Measurements from ENCODE around the gene PPP2R2D.

Gene PPP2R2D

DNA sequence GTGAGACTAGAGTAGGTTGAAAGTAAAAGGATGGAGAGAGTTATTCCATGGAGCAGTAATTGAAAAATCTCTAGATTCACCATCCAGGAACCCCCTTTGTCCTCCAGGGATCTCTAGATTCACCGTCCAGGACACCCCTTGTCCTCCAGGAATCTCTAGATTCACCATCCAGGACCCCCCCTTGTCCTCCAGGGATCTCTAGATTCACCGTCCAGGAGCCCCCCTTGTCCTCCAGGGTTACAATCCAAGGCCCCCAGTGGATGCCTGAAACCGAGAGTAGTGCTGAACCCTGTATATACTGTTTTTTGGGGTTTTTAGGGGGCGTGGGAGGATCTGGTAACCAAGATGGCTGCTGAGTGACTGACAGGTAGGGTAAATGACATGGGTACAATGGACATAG, 38.3 kb upstream of the PPP2R2D start:
- no peak for DNase-seq (ENCODE audit: low read depth, low spot score)
- no peaks in the 10 kb centered on the region for H3K36me3 ChIP-seq (ENCODE audit: insufficient read depth, low read length)
- H3K9ac ChIP-seq (ENCODE audit: insufficient read length), result no peak overlapping the region
- TF ChIP-seq EZH2 (IDR thresholded peaks at IDR 0.05), result no peak
- TF ChIP-seq FOXP2 (optimal IDR thresholded peaks at IDR 0.05; ENCODE audit: control extremely low read depth, extremely low read length, insufficient read depth), result no peak
- TF ChIP-seq POLR2AphosphoS5 (IDR thresholded peaks at IDR 0.05; ENCODE audit: borderline replicate concordance, low read depth, low read length), result no peak
- H3K27ac ChIP-seq, result no peak overlapping the region
- H3K9me3 ChIP-seq (ENCODE audit: low read depth, low read length), result no peaks in the 10 kb centered on the region
- H3K4me3 ChIP-seq, result no peak overlapping the region

GRCh38 chr10:131865223-131865917, 35.4 kb upstream of the PPP2R2D start:
- Histone ChIP-seq H3K9ac (ENCODE audit: insufficient read length) (no peak overlapping the region), H3K36me3 (ENCODE audit: insufficient read depth, low read length) (no peaks in the 10 kb centered on the region), H3K4me3 (no peak overlapping the region), H3K9me3 (ENCODE audit: low read depth, low read length) (no peaks in the 10 kb centered on the region), H3K27ac (no peak overlapping the region)
- no peak for DNase-seq (ENCODE audit: low read depth, low spot score)
- TF ChIP-seq FOXP2 (optimal IDR thresholded peaks at IDR 0.05; ENCODE audit: control extremely low read depth, extremely low read length, insufficient read depth) (no peak), EZH2 (IDR thresholded peaks at IDR 0.05) (no peak), POLR2AphosphoS5 (IDR thresholded peaks at IDR 0.05; ENCODE audit: borderline replicate concordance, low read depth, low read length) (no peak)

DNA sequence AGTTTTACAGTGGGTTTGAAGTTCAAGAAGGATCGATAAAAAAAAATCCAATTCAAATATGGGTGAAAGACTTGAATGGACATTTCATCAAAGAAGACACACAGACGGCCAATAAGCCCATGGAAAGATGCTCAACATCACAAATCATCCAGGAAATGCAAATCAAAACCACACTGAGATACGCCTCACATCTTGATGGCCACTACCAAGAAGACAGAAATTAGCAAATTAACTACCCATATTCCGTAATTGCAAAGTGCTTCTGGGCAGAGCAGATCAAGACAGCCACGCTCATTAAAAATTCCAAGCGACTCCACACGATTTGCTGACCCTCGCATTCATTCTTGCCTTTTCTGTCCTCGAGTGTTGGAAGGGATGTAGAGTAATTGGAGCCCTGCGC, 34.1 kb upstream of the PPP2R2D start:
- Histone ChIP-seq H3K9me3 (ENCODE audit: low read depth, low read length) (no peaks in the 10 kb centered on the region), H3K27ac (no peak overlapping the region), H3K36me3 (ENCODE audit: insufficient read depth, low read length) (no peaks in the 10 kb centered on the region), H3K4me3 (no peak overlapping the region), H3K9ac (ENCODE audit: insufficient read length) (no peak overlapping the region)
- TF ChIP-seq POLR2AphosphoS5 (IDR thresholded peaks at IDR 0.05; ENCODE audit: borderline replicate concordance, low read depth, low read length) (no peak), EZH2 (IDR thresholded peaks at IDR 0.05) (no peak), FOXP2 (optimal IDR thresholded peaks at IDR 0.05; ENCODE audit: control extremely low read depth, extremely low read length, insufficient read depth) (no peak)
- DNase-seq (ENCODE audit: low read depth, low spot score), result no peak

DNA sequence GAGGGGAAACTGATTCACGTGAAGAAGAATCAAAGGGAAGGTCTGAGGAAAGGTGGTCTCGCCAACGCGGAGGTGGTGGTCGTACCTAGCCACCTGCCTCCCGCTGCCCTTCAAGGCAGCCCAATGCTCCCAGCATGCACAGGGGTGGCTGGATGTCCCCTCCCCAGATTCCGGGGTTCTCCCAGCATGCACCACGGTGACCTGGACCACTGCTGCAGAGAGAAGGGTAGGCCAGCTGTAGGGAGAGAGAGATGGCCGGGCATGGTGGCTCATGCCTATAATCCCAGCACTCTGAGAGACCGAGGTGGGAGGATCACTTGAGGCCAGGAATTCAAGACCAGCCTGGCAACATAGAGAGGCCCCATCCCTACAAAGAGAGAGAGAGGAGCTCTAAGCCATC, 32.4 kb upstream of the PPP2R2D start:
- TF ChIP-seq FOXP2 (optimal IDR thresholded peaks at IDR 0.05; ENCODE audit: control extremely low read depth, extremely low read length, insufficient read depth) (no peak), POLR2AphosphoS5 (IDR thresholded peaks at IDR 0.05; ENCODE audit: borderline replicate concordance, low read depth, low read length) (no peak), EZH2 (IDR thresholded peaks at IDR 0.05) (no peak)

GRCh38 chr10:131869344-131869743, 31.5 kb upstream of the PPP2R2D start:
- H3K27ac ChIP-seq, result no peak overlapping the region

More for the DNA sequence above, 32.4 kb upstream of the PPP2R2D start:
- Histone ChIP-seq H3K9me3 (ENCODE audit: low read depth, low read length) (no peaks in the 10 kb centered on the region), H3K4me3 (no peak overlapping the region), H3K36me3 (ENCODE audit: insufficient read depth, low read length) (no peaks in the 10 kb centered on the region), H3K9ac (ENCODE audit: insufficient read length) (no peak overlapping the region), H3K27ac (no peak overlapping the region)
- DNase-seq (ENCODE audit: low read depth, low spot score), result no peak

GRCh38 chr10:131870411-131870810, 30.4 kb upstream of the PPP2R2D start:
- Histone ChIP-seq H3K4me3 (no peak overlapping the region), H3K36me3 (ENCODE audit: insufficient read depth, low read length) (no peaks in the 10 kb centered on the region), H3K9ac (ENCODE audit: insufficient read length) (no peak overlapping the region), H3K9me3 (ENCODE audit: low read depth, low read length) (no peaks in the 10 kb centered on the region), H3K27ac (no peak overlapping the region)
- TF ChIP-seq POLR2AphosphoS5 (IDR thresholded peaks at IDR 0.05; ENCODE audit: borderline replicate concordance, low read depth, low read length) (no peak), FOXP2 (optimal IDR thresholded peaks at IDR 0.05; ENCODE audit: control extremely low read depth, extremely low read length, insufficient read depth) (no peak), EZH2 (IDR thresholded peaks at IDR 0.05) (no peak)
- DNase-seq (ENCODE audit: low read depth, low spot score), result no peak

More at GRCh38 chr10:131869344-131869743, 31.5 kb upstream of the PPP2R2D start:
- no peak overlapping the region for H3K4me3 ChIP-seq
- no peak for DNase-seq (ENCODE audit: low read depth, low spot score)
- no peaks in the 10 kb centered on the region for H3K36me3 ChIP-seq (ENCODE audit: insufficient read depth, low read length)
- H3K9me3 ChIP-seq (ENCODE audit: low read depth, low read length), result no peaks in the 10 kb centered on the region
- TF ChIP-seq EZH2 (IDR thresholded peaks at IDR 0.05), result no peak
- TF ChIP-seq FOXP2 (optimal IDR thresholded peaks at IDR 0.05; ENCODE audit: control extremely low read depth, extremely low read length, insufficient read depth), result no peak
- no peak for TF ChIP-seq POLR2AphosphoS5 (IDR thresholded peaks at IDR 0.05; ENCODE audit: borderline replicate concordance, low read depth, low read length)
- H3K9ac ChIP-seq (ENCODE audit: insufficient read length), result no peak overlapping the region

DNA sequence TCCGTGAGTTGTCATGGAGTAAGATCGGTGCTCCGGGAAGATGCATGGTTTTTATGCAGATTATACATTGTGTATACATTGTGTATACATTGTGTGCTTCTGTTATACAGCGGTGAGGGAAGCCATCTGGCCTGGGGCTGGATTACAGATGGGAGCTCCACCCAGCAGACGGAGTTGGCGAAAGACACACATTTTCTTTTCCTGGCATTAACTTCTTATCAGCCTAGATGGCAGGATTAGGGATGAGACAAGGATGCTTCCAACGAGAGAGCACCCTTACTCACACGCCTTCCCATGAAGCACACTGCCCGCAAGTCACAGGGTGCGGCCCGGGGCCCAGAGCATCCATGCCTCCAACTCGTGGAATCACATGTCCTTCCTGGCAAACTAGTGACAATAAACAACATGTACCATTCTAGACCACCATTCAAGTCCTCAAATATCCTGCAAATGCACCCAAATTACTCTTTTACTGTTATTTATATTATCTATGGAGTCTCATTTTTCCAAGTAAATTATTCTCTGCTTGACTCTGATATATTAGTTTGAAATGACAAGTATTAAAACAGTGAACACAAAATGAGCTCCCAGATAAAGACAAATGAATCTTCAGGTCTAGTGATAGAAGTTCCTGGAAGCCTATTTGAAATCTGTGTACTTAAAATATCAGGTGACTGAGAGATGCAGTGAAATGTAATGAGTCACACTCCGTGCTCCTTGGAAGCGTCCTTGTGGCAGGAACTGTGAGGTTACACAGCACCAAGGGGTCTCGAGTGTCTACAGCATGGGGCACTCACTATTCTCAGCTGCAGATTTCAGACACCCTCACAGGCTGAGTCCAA, 29.8 kb upstream of the PPP2R2D start:
- H3K9me3 ChIP-seq (ENCODE audit: low read depth, low read length), result no peaks in the 10 kb centered on the region
- no peak overlapping the region for H3K27ac ChIP-seq
- no peak for DNase-seq (ENCODE audit: low read depth, low spot score)
- H3K9ac ChIP-seq (ENCODE audit: insufficient read length), result no peak overlapping the region
- no peak overlapping the region for H3K4me3 ChIP-seq
- H3K36me3 ChIP-seq (ENCODE audit: insufficient read depth, low read length), result no peaks in the 10 kb centered on the region
- TF ChIP-seq EZH2 (IDR thresholded peaks at IDR 0.05) (no peak), FOXP2 (optimal IDR thresholded peaks at IDR 0.05; ENCODE audit: control extremely low read depth, extremely low read length, insufficient read depth) (no peak), POLR2AphosphoS5 (IDR thresholded peaks at IDR 0.05; ENCODE audit: borderline replicate concordance, low read depth, low read length) (no peak)

GRCh38 chr10:131871673-131872005, 29.2 kb upstream of the PPP2R2D start:
- Histone ChIP-seq H3K9ac (ENCODE audit: insufficient read length) (no peak overlapping the region), H3K27ac (no peak overlapping the region), H3K9me3 (ENCODE audit: low read depth, low read length) (no peaks in the 10 kb centered on the region), H3K4me3 (no peak overlapping the region), H3K36me3 (ENCODE audit: insufficient read depth, low read length) (no peaks in the 10 kb centered on the region)
- TF ChIP-seq POLR2AphosphoS5 (IDR thresholded peaks at IDR 0.05; ENCODE audit: borderline replicate concordance, low read depth, low read length) (no peak), EZH2 (IDR thresholded peaks at IDR 0.05) (no peak), FOXP2 (optimal IDR thresholded peaks at IDR 0.05; ENCODE audit: control extremely low read depth, extremely low read length, insufficient read depth) (no peak)
- no peak for DNase-seq (ENCODE audit: low read depth, low spot score)
